A549 treated with dexamethasone at 1 μM for 4 hours (cell line): ENCODE results near the gene ZSCAN1. TPM values are rescaled to one million over a fixed set of nuclear protein-coding genes. Genes with fewer than 3 reads are reported as not detected.

Experiments used
- total RNA-seq: library from RNA; stranded (reverse); fragments of 200-300 nt; extraction: Qiagen RNA extraction; gene quantifications from 5 replicates; pipeline ENCODE4 v1.2.3, GENCODE V29; 2022

The ZSCAN1 gene
- not detected in 5 replicates for total RNA-seq

GRCh38 chr19:58033741-58034476 lies at the start of gene ZSCAN1:
Gene ZSCAN1 (plus strand): TSS chr19:58034025. CDS start chr19:58037837, 3,812 bp downstream.

DNA sequence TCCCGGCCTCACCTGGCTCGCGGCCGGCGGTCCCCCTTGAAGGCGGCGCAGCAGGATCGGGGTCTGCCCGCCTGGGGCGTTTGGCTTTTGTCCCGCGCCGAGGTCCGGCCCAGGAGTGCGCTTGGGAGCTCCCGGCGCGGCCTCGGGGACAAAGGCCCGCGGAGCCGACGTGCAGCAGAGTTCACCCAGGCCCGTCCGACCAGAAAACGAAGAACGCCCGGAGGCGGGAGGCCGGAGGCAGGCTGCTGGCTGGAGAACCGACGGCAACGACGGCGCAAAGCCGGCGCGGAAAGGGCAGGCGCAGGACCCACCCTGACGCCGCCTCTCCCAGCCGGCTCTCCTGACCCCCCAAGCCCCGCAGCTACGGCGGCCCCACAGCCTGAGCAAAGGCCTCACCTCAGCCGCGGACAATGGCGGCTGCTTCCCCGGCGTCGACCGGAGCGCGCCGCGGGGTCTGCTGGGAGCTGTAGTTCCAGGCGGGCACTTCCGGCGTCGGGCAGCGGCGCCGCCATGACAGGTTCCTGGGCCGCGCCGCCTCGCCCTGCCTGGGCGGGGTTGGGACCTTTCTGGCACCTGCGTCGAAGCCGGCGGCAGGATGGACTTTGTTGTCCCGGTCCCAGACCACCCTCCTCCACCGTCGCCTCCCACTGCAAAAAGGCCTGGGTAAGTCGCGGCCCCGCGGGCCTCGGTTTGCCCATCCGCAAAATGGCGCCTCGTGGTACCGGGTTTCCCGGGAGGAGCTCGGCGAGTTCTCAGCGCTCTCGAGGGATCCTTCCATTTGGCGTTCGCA lies 31.2 kb upstream of the ZSCAN1 start, which contains the start of gene ZNF606:
ZNF606 (minus strand) TSS at position 437 of the 790 bp plus-strand sequence. CDS start 1,501 bp downstream, outside the sequence.

GRCh38 chr19:58059003-58059670 lies 25.3 kb downstream of the ZSCAN1 start, which contains the start of gene ZNF135:
Gene ZNF135 (plus strand): TSS chr19:58059282. CDS start chr19:58060003, 721 bp downstream.

GRCh38 chr19:58097781-58098681 lies 64.2 kb downstream of the ZSCAN1 start, which contains the start of gene ZSCAN18:
Gene ZSCAN18 (minus strand): TSS chr19:58098231. CDS start chr19:58090267, 7,964 bp downstream.

Other genes starting within 250 kb of the ZSCAN1 start
- 4.9 to 6.3 TPM (median 5.2 TPM) in 5 replicates for gene ZNF552, start 219.1 kb upstream of the ZSCAN1 start, total RNA-seq
- gene ZNF587B, start 203.7 kb upstream of the ZSCAN1 start, total RNA-seq, result 7.1 to 11.0 TPM (median 9.1 TPM) in 5 replicates
- gene ZNF587, start 184.2 kb upstream of the ZSCAN1 start, total RNA-seq, result 4.2 to 8.9 TPM (median 7.5 TPM) in 5 replicates
- 1.3 to 2.5 TPM (median 1.9 TPM) in 5 replicates for gene ZNF814, start 145.0 kb upstream of the ZSCAN1 start, total RNA-seq
- gene ZNF417, start 117.4 kb upstream of the ZSCAN1 start, total RNA-seq, result 3.1 to 6.2 TPM (median 4.6 TPM) in 5 replicates
- gene ZNF418, start 98.6 kb upstream of the ZSCAN1 start, total RNA-seq, result 1.1 to 1.6 TPM (median 1.2 TPM) in 5 replicates
- gene ZNF256, start 86.3 kb upstream of the ZSCAN1 start, total RNA-seq, result 0.99 to 1.4 TPM (median 1.3 TPM) in 5 replicates
- gene C19orf18, start 59.5 kb upstream of the ZSCAN1 start, total RNA-seq, result not detected in 5 replicates
- gene ZNF606, start 31.2 kb upstream of the ZSCAN1 start, total RNA-seq, result 1.3 to 3.8 TPM (median 2.3 TPM) in 5 replicates
- gene ZNF135, start 25.3 kb downstream of the ZSCAN1 start, total RNA-seq, result not detected in 5 replicates
- 1.3 to 3.6 TPM (median 2.2 TPM) in 5 replicates for gene ZSCAN18, start 64.2 kb downstream of the ZSCAN1 start, total RNA-seq
- 2.7 to 3.5 TPM (median 3.2 TPM) in 5 replicates for gene ZNF329, start 116.8 kb downstream of the ZSCAN1 start, total RNA-seq
- gene ZNF274, start 149.0 kb downstream of the ZSCAN1 start, total RNA-seq, result 12.1 to 13.7 TPM (median 13.0 TPM) in 5 replicates
- gene ZNF544, start 194.9 kb downstream of the ZSCAN1 start, total RNA-seq, result 11.2 to 18.7 TPM (median 17.9 TPM) in 5 replicates
- gene ZNF8, start 244.9 kb downstream of the ZSCAN1 start, total RNA-seq, result 1.2 to 1.5 TPM (median 1.3 TPM) in 5 replicates